8988T (cell line): Measurements from ENCODE around the gene LRRC4C.

Experiments
- DNase-seq: peaks from one replicate; pipeline ENCODE4 v3.0.0; 2011

Gene LRRC4C

GRCh38 chr11:40280159-40281051, 1179.0 kb downstream of the LRRC4C start:
- DNase-seq = no peak

GRCh38 chr11:40276960-40277359, 1182.5 kb downstream of the LRRC4C start:
- DNase-seq = no peak

- DNase-seq = no peak
Measured at GRCh38 chr11:40274017-40274416, 1185.4 kb downstream of the LRRC4C start.

- DNase-seq = no peak
Measured at GRCh38 chr11:40273192-40273732, 1186.2 kb downstream of the LRRC4C start.

GRCh38 chr11:40271361-40271760, 1188.1 kb downstream of the LRRC4C start:
- DNase-seq = no peak

- no peak for DNase-seq
Measured at GRCh38 chr11:40269865-40270264, 1189.6 kb downstream of the LRRC4C start.

- no peak for DNase-seq
Measured at GRCh38 chr11:40268551-40268950, 1190.9 kb downstream of the LRRC4C start.

GRCh38 chr11:40255457-40255856, 1204.0 kb downstream of the LRRC4C start:
- DNase-seq = no peak

GRCh38 chr11:40253166-40253565, 1206.3 kb downstream of the LRRC4C start:
- DNase-seq = no peak

GRCh38 chr11:40252236-40252635, 1207.2 kb downstream of the LRRC4C start:
- no peak for DNase-seq

- no peak for DNase-seq
Measured at GRCh38 chr11:40246983-40247382, 1212.5 kb downstream of the LRRC4C start.

GRCh38 chr11:40241524-40242051, 1217.9 kb downstream of the LRRC4C start:
- no peak for DNase-seq

- no peak for DNase-seq
Measured at GRCh38 chr11:40240284-40240683, 1219.2 kb downstream of the LRRC4C start.

- DNase-seq = no peak
Measured at GRCh38 chr11:40236526-40236925, 1222.9 kb downstream of the LRRC4C start.

GRCh38 chr11:40235841-40236240, 1223.6 kb downstream of the LRRC4C start:
- DNase-seq = no peak

GRCh38 chr11:40230821-40231220, 1228.6 kb downstream of the LRRC4C start:
- no peak for DNase-seq

- no peak for DNase-seq
Measured at GRCh38 chr11:40228662-40229061, 1230.8 kb downstream of the LRRC4C start.

GRCh38 chr11:40227730-40228129, 1231.7 kb downstream of the LRRC4C start:
- no peak for DNase-seq

GRCh38 chr11:40226654-40227053, 1232.8 kb downstream of the LRRC4C start:
- no peak for DNase-seq

GRCh38 chr11:40223596-40224330, 1235.7 kb downstream of the LRRC4C start:
- DNase-seq = no peak

GRCh38 chr11:40219401-40219800, 1240.1 kb downstream of the LRRC4C start:
- no peak for DNase-seq

- no peak for DNase-seq
Measured at GRCh38 chr11:40215556-40215955, 1243.9 kb downstream of the LRRC4C start.

GRCh38 chr11:40207416-40207815, 1252.0 kb downstream of the LRRC4C start:
- no peak for DNase-seq

- no peak for DNase-seq
Measured at GRCh38 chr11:40204228-40204627, 1255.2 kb downstream of the LRRC4C start.
